B cell (primary cell): ENCODE measurements around the gene HLA-DRB1. TPM values are rescaled to one million over a fixed set of nuclear protein-coding genes. Genes with fewer than 3 reads are reported as not detected.

Source experiments
- ATAC-seq: fragments of 200-7000 bp; cut with Tn5 transposase; one replicate; pipeline ENCODE4 v1.10.0; 2021; ENCODE audit warnings: low read depth, mild to moderate bottlenecking, moderate number of reproducible peaks, moderate library complexity
- CTCF ChIA-PET: fragments of 350-600 bp; sonication (Branson Sonifier 250); formaldehyde crosslinking; loops from one replicate; lab custom pipeline; 2021; ENCODE audit warnings: antibody characterized with exemption, inconsistent platforms; lab: Charles Lee
- POLR2A ChIA-PET: fragments of 350-600 bp; sonication (Branson Sonifier 250); formaldehyde crosslinking; loops from one replicate; lab custom pipeline; 2021; ENCODE audit warnings: antibody characterized with exemption; lab: Charles Lee
- DNase-seq: peaks from one replicate; pipeline ENCODE4 v3.0.0; 2013
- H2AFZ ChIP-seq: 2 replicates; pipeline ENCODE4 v1.6.1; 2012; ENCODE audit warnings: mild to moderate bottlenecking, low read depth, low read length; ENCODE audit not compliant: insufficient read depth, poor library complexity, severe bottlenecking
- H3K27ac ChIP-seq, 2 donors: 1 replicate in 1 of 2; 2 replicates in 1 of 2; pipeline ENCODE4 v1.5.1; 2012 to 2013; ENCODE audit warnings: low read length in 2 of 2, mild to moderate bottlenecking in 2 of 2, moderate library complexity in 1 of 2
- H3K27me3 ChIP-seq, 4 experiments: fragments of 200-600 bp in 1 of 4; sonication (generic) in 1 of 4; replicated peaks in 1 of 4; 1 replicate in 2 of 4; 2 replicates in 2 of 4; pipeline versions ENCODE4 v1.6.1 to v1.7.0; 2013 to 2016; ENCODE audit warnings: low read length in 3 of 4, mild to moderate bottlenecking in 2 of 4, mixed read lengths in 1 of 4, moderate library complexity in 1 of 4; ENCODE audit not compliant: insufficient read depth in 4 of 4, control insufficient read depth in 3 of 4; ENCODE audit errors: control extremely low read depth in 1 of 4
- H3K36me3 ChIP-seq, 2 experiments: replicated peaks in 1 of 2; 1 replicate in 1 of 2; 2 replicates in 1 of 2; pipeline versions ENCODE4 v1.6.1 to v1.7.1; 2013; ENCODE audit warnings: low read length in 1 of 2; ENCODE audit not compliant: insufficient read depth in 2 of 2, control insufficient read depth in 1 of 2; ENCODE audit errors: control extremely low read depth in 1 of 2, extremely low read depth in 1 of 2
- H3K4me1 ChIP-seq, 2 donors: fragments of 200-600 bp in 1 of 2; sonication (generic) in 1 of 2; 1 replicate in 1 of 2; 2 replicates in 1 of 2; pipeline versions ENCODE4 v1.5.1 to v1.6.1; 2013 to 2017; ENCODE audit warnings: low read length in 2 of 2; ENCODE audit not compliant: control insufficient read depth in 2 of 2, insufficient read depth in 2 of 2
- H3K4me2 ChIP-seq: replicated peaks from 2 replicates; pipeline ENCODE3; 2012; ENCODE audit warnings: mild to moderate bottlenecking, low read depth, low read length; ENCODE audit not compliant: poor library complexity, severe bottlenecking
- H3K4me3 ChIP-seq, 5 experiments: fragments of 200-600 bp in 1 of 5; sonication (generic) in 1 of 5; 1 replicate in 3 of 5; 2 replicates in 2 of 5; pipeline versions ENCODE4 v1.5.1 to v1.7.0; 2011 to 2016; ENCODE audit warnings: low read length in 4 of 5, mild to moderate bottlenecking in 4 of 5, low read depth in 2 of 5, control low read depth in 1 of 5, moderate library complexity in 1 of 5; ENCODE audit not compliant: insufficient read depth in 1 of 5; ENCODE audit errors: control extremely low read depth in 1 of 5, extremely low read depth in 1 of 5
- H3K79me2 ChIP-seq: fragments of 200-600 bp; sonication (generic); one replicate; pipeline ENCODE4 v1.6.0; 2016; ENCODE audit warnings: low read length; ENCODE audit not compliant: control insufficient read depth, insufficient read depth
- H3K9ac ChIP-seq: fragments of 200-600 bp; sonication (generic); 2 replicates; pipeline ENCODE4 v1.6.1; 2017; ENCODE audit warnings: mild to moderate bottlenecking, low read length, moderate library complexity
- H3K9me3 ChIP-seq, 3 donors: one replicate each; pipeline versions ENCODE4 v1.6.1 to v1.7.1; 2013; ENCODE audit warnings: low read length in 2 of 3; ENCODE audit not compliant: control insufficient read depth in 2 of 3, insufficient read depth in 1 of 3; ENCODE audit errors: control extremely low read depth in 1 of 3
- H4K20me1 ChIP-seq: 2 replicates; pipeline ENCODE4 v1.6.0; 2012; ENCODE audit warnings: mild to moderate bottlenecking, low read length; ENCODE audit not compliant: insufficient read depth, control insufficient read depth, poor library complexity, severe bottlenecking
- H3K27ac Mint-ChIP-seq: one replicate; pipeline ENCODE4 v1.8.0; 2021; ENCODE audit warnings: mixed read lengths
- H3K27me3 Mint-ChIP-seq: one replicate; pipeline ENCODE4 v1.8.0; 2021; ENCODE audit warnings: mixed read lengths
- H3K4me1 Mint-ChIP-seq: one replicate; pipeline ENCODE4 v1.8.0; 2021; ENCODE audit warnings: mixed read lengths
- H3K4me3 Mint-ChIP-seq: one replicate; pipeline ENCODE4 v1.8.0; 2021; ENCODE audit warnings: mixed read lengths
- H3K9me3 Mint-ChIP-seq: one replicate; pipeline ENCODE4 v1.8.0; 2022; ENCODE audit warnings: mixed read lengths; ENCODE audit not compliant: insufficient read depth
- EZH2 ChIP-seq: IDR thresholded peaks from 2 replicates; pipeline ENCODE4 v1.6.1; 2012; ENCODE audit warnings: borderline replicate concordance, low read depth, mild to moderate bottlenecking, moderate library complexity, low read length; ENCODE audit not compliant: insufficient read depth, poor library complexity, severe bottlenecking
- WGBS: methylation state at CpG from one replicate; pipeline ENCODE4 v1.1.5; 2013; ENCODE audit warnings: missing lambda C conversion rate; ENCODE audit not compliant: insufficient coverage; 5-methylcytosine and 5-hydroxymethylcytosine counted together
- intact Hi-C: fragments of 100-400 bp; cut with micrococcal nuclease; formaldehyde crosslinking; loops from one replicate; pipeline ENCODE4 v1.10.0; 2022
- polyA plus RNA-seq: library from polyadenylated mRNA; depleted of rRNA; stranded (reverse); fragments of >200 nt; gene quantifications from 2 replicates; pipeline ENCODE4 v1.2.3, GENCODE V29; 2012
- total RNA-seq, 2 donors: library from RNA; stranded (reverse); fragments of 120-200 nt in 1 of 2; gene quantifications; 1 replicate in 1 of 2; 2 replicates in 1 of 2; pipeline versions ENCODE4 v1.2.3 to v1.2.4, GENCODE V29; 2013 to 2022
- TF ChIP-seq, protein P1 (sequence below): fragments of 200-600 bp; IDR thresholded peaks from one replicate; pipeline ENCODE4 v1.8.0; 2022; ENCODE audit warnings: antibody characterized with exemption, mild to moderate bottlenecking

HLA-DRB1 gene
- total and polyA plus RNA-seq, 2 donors (not counting 1 experiment from before 2014, with no cell fraction given), result 559 to 1,240 TPM

GRCh38 chr6:32576250-32576649 lies 13.4 kb downstream of the HLA-DRB1 start:
- no CpG with 5 or more reads among the region's 1 CpG for WGBS
- no peaks in the 10 kb centered on the region for H4K20me1 ChIP-seq

DNA sequence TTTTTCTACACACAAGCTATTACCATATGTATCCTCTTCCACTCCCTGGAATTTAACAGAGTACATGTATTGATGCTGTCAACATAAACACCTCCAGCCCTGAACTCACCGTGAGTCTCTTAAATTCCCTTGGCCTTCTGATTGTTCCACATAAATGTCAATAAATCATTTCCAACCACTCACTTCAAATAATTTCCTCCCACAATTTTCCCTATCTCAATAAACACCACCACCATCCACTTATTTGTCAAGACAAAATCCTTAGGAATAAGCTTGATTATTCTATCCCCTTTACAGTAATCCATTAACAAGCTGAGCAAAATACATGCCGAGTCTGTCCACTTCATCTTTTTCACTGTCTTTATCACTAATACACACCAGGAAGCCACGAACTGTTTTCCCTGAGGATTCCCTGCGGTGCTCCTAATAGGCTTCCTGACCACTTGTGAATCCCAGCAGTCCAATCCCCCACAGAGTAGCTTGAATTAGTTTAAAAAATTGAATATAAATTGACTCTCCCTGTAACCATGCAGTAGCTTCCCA lies 19.2 kb downstream of the HLA-DRB1 start:
- Histone ChIP-seq H3K4me3 (no peak overlapping the region), H3K36me3 (no peaks in the 10 kb centered on the region), H2AFZ (no peak overlapping the region), H4K20me1 (no peaks in the 10 kb centered on the region), H3K79me2 (no peaks in the 10 kb centered on the region), H3K4me1 (no peaks in the 10 kb centered on the region), H3K27ac (no peak overlapping the region), H3K9ac (no peak overlapping the region), H3K27me3 (no peaks in the 10 kb centered on the region), H3K9me3 (no peaks in the 10 kb centered on the region), H3K4me2 (no peak overlapping the region)
- ChIA-PET CTCF (no interaction called here), POLR2A (no interaction called here)
- Mint-ChIP-seq H3K9me3 (no peaks in the 10 kb centered on the region), H3K27ac (no peak overlapping the region), H3K27me3 (no peaks in the 10 kb centered on the region), H3K4me3 (peak overlapping the region; percentile 84), H3K4me1 (peaks cover 12% of the 10 kb centered on the region)
- intact Hi-C loops, result loop anchor here (10.0 kb wide), 1 partner anchor 86 kb away; no protein-coding TSS in a partner anchor
- ATAC-seq (no peak), DNase-seq (no peak)
- TF ChIP-seq, protein P1, sequence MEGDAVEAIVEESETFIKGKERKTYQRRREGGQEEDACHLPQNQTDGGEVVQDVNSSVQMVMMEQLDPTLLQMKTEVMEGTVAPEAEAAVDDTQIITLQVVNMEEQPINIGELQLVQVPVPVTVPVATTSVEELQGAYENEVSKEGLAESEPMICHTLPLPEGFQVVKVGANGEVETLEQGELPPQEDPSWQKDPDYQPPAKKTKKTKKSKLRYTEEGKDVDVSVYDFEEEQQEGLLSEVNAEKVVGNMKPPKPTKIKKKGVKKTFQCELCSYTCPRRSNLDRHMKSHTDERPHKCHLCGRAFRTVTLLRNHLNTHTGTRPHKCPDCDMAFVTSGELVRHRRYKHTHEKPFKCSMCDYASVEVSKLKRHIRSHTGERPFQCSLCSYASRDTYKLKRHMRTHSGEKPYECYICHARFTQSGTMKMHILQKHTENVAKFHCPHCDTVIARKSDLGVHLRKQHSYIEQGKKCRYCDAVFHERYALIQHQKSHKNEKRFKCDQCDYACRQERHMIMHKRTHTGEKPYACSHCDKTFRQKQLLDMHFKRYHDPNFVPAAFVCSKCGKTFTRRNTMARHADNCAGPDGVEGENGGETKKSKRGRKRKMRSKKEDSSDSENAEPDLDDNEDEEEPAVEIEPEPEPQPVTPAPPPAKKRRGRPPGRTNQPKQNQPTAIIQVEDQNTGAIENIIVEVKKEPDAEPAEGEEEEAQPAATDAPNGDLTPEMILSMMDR, result no peak
- no peak for TF ChIP-seq EZH2
- whole genome bisulfite sequencing, result 100% methylated on average over 1 of the region's 4 CpGs

More at GRCh38 chr6:32576250-32576649, 13.4 kb downstream of the HLA-DRB1 start:
- Histone ChIP-seq H3K9ac (no peak overlapping the region), H3K4me1 (peaks cover 0 to 5% of the 10 kb centered on the region in 2 donors), H3K36me3 (peaks cover 1 to 19% of the 10 kb centered on the region in 2 experiments), H2AFZ (no peak overlapping the region), H3K27me3 (no peaks in the 10 kb centered on the region), H3K9me3 (no peaks in the 10 kb centered on the region), H3K79me2 (peaks cover 5% of the 10 kb centered on the region), H3K27ac (no peak overlapping the region), H3K4me3 (no peak overlapping the region), H3K4me2 (no peak overlapping the region)
- Mint-ChIP-seq H3K27me3 (no peaks in the 10 kb centered on the region), H3K9me3 (no peaks in the 10 kb centered on the region), H3K27ac (peak overlapping the region; percentile 81), H3K4me1 (peaks cover 23% of the 10 kb centered on the region), H3K4me3 (no peak overlapping the region)
- POLR2A ChIA-PET, result no interaction called here
- DNase-seq, result no peak
- CTCF ChIA-PET, result no interaction called here
- ATAC-seq, result no peak
- TF ChIP-seq, protein P1, result no peak
- no peak for TF ChIP-seq EZH2
- intact Hi-C loops, result loop anchor here (10.0 kb wide), 1 partner anchor 91 kb away; no protein-coding TSS in a partner anchor
